ENCODE data around the gene CCAR1.
"Not testable (repeated sequence)": the region's sequence is repeated elsewhere in the genome, so short reads cannot be mapped to it uniquely, and the experiment has no call there.

Gene CCAR1, protein sequence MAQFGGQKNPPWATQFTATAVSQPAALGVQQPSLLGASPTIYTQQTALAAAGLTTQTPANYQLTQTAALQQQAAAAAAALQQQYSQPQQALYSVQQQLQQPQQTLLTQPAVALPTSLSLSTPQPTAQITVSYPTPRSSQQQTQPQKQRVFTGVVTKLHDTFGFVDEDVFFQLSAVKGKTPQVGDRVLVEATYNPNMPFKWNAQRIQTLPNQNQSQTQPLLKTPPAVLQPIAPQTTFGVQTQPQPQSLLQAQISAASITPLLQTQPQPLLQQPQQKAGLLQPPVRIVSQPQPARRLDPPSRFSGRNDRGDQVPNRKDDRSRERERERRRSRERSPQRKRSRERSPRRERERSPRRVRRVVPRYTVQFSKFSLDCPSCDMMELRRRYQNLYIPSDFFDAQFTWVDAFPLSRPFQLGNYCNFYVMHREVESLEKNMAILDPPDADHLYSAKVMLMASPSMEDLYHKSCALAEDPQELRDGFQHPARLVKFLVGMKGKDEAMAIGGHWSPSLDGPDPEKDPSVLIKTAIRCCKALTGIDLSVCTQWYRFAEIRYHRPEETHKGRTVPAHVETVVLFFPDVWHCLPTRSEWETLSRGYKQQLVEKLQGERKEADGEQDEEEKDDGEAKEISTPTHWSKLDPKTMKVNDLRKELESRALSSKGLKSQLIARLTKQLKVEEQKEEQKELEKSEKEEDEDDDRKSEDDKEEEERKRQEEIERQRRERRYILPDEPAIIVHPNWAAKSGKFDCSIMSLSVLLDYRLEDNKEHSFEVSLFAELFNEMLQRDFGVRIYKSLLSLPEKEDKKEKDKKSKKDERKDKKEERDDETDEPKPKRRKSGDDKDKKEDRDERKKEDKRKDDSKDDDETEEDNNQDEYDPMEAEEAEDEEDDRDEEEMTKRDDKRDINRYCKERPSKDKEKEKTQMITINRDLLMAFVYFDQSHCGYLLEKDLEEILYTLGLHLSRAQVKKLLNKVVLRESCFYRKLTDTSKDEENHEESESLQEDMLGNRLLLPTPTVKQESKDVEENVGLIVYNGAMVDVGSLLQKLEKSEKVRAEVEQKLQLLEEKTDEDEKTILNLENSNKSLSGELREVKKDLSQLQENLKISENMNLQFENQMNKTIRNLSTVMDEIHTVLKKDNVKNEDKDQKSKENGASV

DNA sequence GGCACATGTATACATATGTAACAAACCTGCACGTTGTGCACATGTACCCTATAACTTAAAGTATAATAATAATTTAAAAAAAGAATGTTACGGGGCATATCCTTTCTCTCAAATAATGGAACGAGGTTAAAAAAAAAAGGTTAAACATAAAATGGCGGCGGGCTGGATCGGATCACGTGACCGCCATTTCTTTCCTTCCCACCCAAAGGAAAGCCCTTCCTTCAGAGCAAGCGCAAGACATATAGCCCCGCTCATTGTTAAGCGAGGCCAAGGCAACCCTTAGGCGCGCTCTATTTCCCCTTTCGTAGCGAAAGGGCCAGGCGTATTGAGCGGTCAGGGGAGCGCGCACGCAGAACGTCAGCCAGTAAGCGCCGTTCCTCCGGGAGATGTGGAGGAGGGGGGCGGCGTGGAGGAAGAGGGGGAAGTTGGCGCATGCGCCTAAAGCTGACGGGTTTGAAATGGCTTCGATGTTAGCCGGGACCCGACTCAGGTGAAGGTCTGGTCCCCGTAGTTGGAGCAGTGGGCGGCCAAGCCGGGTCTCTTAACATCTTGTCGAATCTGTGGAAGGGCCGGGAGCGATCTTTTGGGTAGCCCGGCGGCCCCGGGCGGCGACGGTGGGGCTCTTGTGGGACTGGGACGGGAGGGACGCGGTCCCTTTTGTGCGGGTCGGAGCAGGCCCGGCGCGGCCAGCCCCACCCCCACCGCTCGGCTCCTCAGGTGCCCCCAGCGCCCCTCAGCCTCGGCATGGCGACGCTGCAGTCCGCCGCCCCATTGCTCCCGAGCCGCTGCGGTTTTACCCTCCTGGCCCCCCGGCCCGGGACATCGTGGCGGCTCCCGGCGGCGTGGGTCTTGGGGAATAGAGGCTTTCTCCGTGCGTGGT, at the start of gene CCAR1:
CCAR1 (plus strand) TSS at position 447 of the 880 bp plus-strand sequence. CDS start 1,266 bp downstream, outside the sequence.
- DNase-seq: peak; percentile 100

DNA sequence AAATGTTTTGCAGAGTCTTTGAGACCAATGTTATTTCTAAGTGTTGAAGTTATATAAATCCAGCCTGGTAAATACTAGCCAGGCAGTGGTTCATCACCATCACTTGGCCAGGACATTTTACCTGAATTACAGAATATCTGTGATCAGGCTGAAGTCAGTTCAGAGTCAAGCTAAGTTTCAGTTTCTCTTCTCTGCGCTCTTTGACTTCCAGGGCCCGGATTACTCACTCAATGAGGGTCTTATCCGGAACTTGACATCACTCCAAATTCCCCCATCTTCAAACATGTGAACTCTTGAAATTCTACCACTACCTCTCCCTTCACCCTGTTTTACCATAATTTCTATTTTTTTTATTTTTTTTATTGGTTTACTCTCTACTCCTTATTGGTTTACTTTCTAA, 36.6 kb upstream of the CCAR1 start:
- DNase-seq: no peak

DNA sequence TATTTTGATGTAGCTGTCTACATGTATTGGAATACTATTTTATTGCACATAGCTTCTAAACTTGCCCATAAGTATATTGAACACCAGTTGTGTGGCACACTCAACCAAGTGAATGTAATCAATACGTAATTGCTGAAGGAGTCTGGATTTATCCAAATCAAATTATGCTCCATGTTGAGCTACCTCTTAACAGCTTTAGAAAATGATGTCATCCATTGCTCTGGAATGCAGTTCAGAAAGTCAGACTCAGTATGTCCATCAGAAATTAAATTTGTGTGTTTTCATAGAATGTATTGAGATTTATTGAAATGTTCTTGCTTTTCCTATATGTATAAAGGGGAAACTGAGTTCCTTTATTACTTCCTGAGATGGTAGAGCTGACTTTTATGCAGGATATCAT, 25.0 kb upstream of the CCAR1 start:
- DNase-seq: no peak

DNA sequence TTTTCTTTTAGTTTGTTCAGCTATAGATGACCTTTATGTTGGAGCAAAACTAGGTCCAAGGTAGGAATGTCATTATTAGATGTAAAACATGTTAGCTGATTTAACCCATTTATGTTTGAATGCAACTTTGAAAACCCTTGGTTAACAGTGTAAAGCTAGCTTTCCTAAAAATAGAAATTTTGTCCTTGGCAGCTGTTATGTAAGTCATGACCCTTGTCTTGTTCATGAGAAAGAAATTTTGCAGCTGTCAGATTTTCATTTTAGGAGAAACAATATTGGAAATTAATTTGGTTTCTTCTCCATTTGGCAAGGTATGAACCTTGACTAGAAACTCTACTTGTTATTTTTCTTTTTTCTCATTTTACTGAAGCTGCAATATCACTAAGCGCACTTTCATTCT, 23.9 kb upstream of the CCAR1 start:
- DNase-seq: no peak

DNA sequence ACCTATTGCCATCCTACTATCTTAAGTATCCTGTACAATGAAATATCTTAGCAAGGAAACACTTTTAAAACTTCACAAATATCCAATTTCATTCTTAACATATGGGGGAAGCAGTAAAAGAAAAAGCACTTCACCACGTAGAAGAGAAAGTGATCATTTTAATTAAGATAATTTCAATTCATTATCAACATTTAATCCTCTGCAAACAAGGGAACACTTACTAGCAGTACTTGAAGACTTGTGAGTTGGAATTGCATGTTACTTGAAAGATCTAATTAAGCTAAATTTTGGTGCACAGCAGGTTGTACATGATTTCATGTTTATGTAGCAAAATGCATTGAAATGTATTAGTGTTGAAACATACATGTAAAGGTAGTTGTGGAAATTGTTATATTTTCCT, 20.8 kb upstream of the CCAR1 start:
- DNase-seq: no peak

DNA sequence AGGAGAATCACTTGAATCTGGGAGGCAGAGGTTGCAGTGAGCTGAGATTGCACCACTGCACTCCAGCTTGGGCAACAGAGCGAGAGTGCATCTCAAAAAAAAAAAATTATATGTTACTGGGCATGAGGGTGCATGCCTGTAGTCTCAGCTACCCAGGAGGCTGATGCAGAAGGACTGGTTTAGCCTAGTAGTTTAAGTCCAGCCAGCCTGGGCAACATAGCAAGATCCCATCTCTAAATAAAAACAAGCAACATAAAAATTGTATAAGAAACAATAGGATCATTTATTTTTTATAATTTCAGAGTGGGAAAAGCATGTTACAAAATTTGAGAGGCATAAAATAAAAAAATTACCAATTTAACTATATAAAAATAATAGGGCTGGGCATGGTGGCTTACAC, 15.5 kb upstream of the CCAR1 start:
- DNase-seq: no peak

DNA sequence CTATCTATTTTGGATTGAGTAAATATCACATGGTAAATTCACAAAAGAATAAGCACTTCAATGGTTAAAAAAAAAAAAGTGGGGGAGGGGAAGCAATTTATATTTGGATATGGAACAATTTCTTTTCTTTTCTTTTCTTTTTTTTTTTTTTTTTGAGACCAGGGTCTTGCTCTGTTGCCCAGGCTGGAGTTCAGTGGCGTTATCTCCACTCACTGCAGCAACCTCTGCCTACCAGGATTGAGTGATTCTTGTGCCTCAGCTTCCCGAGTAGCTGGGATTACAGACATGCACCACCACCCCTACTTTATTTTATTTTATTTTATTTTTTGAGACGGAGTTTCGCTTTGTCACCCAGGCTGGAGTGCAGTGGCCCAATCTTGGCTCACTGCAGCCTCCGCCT, 12.1 kb upstream of the CCAR1 start:
- DNase-seq: not testable (repeated sequence)

DNA sequence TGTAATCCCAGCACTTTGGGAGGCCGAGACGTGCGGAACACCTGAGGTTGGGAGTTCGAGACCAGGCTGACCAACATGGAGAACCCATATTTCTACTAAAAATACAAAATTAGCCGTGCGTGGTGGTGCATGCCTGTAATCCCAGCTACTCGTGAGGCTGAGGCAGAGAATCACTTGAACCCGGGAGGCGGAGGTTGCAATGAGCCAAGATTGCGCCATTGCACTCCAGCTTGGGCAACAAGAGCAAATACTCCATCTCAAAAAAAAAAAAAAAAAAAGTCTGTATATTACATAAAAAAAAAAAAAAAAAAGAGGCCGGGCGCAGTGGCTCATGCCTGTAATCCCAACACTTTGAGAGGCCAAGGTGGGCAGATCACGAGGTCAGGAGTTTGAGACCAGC, 8.0 kb upstream of the CCAR1 start:
- not testable (repeated sequence) for DNase-seq

DNA sequence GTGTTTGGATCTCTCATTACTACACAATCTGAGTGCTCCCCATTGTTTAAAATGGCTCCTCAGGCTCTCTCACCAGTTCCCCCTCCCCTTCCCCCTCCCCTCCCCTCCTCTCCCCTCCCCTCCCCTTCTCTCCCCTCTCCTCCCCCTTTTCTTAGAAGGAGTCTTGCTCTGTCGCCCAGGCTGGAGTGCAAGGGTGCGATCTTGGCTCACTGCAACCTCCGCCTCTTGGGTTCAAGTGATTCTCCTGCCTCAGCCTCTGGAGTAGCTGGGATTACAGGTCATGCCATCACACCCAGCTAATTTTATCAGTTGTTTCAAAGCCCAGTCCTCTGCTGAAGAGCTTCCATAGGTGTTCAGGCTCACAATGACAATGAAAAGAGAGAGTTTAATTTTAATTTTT, 3.6 kb upstream of the CCAR1 start:
- no peak for DNase-seq

DNA sequence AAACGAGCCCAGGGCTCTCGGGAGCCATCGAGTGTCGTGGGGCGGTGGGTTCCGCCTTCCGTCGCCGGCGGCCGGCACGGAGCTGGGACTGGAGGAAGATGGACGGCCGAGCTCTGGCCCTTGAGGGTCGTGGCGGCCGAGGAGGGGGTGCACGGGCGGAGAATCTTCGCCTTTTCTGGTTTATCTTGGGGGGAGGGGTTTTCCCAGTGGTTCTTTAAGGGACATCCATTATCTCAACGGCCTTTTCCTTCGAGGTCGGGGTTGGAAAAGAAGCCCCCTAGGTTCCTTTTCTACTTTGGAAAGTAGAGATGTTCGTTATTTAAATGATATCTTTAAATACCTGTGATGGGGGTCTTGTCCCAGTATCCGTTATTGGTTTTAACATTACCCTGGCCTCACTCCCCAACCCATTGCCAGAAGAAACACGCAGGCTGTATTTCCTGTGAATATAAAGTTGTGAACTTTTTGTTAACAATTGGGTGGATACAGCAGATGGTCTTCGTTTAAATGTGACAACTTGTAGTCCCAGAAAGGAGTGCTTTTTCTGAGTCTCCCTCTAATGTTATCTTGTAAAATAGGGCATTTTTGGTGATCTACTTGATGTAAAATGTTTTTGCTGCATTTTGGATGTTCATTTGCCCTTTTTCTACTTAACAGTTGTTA, 765 bp downstream of the CCAR1 start:
- DNase-seq: peak; percentile 29

DNA sequence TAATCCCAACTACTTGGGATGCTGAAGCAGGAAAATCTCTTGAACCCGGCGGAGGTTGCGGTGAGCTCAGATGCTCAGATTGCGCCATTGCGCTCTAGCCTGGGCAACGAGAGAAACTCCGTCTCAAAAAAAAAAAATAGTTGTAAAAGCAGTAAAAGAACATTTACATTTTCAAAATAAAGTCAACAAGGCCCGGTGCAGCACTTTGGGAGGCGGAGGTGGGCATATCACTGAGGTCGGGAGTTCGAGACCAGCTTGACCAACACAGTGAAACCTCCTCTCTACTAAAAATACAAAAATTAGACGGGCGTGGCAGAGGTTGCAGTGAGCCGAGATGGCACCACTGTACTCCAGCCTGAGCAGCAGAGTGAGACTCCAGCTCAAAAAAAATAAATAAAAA, 4.0 kb downstream of the CCAR1 start:
- no peak for DNase-seq

DNA sequence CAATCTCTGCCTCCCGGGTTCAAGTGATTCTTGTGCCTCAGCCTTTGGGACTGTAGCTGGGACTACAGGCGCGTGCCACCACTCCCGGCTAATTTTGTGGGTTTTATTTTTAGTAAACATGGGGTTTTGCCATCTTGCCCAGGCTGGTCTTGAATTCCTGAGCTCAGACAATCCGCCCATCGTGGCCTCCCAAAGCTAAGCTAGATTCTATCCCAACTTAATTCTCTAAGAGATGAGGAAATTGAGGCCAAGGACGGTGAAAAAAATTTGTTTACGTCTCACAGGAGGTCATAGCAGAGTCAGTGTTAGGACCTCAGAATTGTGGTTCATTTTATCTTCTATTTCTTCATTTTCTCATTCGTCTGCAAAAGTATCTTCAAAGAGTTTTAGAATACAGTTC, 6.1 kb downstream of the CCAR1 start:
- DNase-seq: no peak

DNA sequence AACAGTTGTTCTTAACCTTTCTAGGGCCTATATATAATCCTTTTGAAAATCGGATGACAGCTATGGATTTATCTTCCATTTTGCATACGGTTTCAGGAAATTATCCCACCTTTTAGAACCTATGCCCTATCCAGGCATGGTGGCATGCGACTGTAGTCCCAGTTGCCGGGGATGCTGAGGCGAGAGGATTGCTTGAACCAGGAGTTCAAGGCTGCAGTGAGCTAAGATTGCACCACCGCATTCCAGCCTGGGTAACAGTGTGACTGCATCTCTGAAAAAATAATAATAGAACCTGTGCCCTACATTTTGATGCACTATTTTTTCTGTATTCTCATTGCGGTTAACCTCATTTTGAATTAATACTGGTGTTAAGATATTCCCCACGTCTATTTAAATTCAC, 11.6 kb downstream of the CCAR1 start:
- DNase-seq: no peak

DNA sequence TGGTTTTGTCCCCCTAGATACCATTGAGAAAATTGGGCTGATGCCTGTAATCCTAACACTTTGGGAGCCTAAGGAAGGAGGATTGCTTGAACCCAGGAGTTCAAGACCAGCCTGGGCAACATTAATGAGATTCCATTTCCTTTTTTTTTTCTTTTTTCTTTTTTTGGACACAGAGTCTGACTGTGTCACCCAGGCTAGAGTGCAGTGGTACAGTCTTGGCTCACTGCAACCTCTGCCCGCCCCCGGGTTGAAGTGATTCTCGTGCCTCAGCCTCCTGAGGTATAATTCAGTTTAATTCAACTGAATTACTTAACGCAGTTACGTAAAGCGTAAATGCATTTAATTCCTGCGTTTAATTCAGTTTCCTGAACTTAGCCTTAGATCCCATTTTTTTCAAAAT, 13.3 kb downstream of the CCAR1 start:
- no peak for DNase-seq

DNA sequence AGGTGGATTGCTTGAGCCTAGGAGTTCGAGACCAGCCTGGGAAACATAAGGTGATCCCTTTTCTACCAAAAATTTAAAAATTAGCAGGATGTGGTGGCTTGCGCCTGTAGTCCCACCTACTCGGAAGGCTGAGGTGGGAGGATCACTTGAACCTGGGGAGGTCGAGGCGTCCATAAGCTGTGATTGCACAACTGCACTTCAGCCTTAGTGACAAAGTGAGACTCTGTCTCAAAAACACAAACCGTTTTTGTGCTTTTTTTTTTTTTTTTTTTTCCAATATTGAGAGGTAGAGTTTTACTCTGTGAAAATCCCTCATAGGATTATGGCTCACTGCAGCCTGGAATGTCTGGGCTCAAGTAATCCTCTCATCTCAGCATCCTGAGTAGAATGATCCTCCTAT, 14.1 kb downstream of the CCAR1 start:
- no peak for DNase-seq

DNA sequence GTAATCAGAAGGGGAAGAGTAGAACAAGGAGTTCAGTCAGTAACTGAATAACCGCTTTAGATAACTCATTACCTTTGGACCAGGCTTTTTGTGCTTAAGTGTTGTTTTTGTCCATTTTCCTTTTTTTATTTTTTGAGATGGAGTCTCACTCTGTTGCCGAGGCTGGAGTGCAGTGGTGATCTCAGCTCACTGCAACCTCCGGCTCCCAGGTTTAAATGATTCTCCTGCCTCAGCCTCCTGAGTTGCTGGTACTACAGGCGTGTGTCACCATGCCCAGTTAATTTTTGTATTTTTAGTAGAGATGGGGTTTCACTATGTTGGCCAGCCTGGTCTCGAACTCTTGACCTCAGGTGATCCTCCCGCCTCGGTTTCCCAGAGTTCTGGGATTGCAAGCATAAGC, 14.7 kb downstream of the CCAR1 start:
- DNase-seq: not testable (repeated sequence)

DNA sequence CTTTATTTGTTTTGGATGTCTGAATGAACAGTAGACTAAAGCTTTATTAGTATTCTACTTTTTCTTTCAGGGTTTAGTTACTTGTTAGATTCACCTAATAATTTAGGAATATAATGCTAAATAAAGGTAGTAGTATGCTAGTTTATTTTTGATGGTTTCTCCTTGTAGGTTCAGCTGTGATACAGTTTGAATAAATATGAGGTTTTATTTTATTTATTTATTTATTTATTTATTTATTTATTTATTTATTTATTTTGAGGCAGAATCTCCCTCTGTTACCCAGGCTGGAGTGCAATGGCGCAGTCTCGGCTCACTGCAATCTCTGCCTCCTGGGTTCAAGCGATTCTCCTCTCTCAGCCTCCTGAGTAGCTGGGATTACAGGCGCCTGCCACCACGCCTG, 19.6 kb downstream of the CCAR1 start:
- not testable (repeated sequence) for DNase-seq

DNA sequence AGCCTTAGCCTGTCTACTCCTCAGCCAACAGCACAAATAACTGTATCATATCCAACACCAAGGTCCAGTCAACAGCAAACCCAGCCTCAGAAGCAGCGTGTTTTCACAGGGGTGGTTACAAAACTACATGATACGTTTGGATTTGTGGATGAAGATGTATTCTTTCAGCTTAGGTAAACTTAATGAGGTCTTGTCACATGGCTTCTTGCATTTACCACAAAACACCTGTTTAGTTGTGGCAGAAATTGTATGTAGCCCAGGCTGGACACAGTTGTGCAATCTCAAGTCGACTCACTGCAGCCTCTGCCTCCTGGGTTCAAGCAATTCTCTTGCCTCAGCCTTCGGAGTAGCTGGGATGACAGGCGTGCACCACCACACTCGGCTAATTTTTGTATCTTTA, 21.4 kb downstream of the CCAR1 start:
- no peak for DNase-seq

DNA sequence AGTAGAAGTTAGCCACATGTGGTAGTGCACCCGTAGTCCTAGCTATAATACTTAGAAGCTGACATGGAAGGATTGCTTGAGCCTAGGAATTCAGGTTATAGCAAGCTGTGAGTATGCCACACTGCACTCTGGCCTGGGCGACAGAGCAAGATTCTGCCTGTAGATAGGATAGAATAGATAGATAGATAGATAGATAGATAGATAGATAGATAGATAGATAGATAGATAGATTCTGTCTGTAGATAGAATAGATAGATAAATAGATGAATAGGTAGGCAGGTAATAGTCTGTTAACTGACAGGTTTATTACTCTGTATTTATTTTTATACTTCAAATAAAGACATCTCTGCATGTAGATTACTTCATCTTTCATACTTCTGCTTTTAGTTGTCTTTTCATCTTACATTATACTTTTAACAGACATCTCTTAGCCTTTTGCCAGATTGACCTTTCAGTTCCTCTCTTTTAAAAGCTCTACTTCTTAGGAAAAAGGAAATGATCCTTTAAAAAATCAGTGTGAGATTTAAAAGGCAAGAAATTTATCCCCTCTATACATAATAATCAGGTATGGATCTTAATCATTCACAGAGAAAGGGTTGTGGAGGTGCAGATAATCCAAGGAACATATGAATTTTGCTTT, 31.8 kb downstream of the CCAR1 start:
- peak; percentile 56 for DNase-seq

DNA sequence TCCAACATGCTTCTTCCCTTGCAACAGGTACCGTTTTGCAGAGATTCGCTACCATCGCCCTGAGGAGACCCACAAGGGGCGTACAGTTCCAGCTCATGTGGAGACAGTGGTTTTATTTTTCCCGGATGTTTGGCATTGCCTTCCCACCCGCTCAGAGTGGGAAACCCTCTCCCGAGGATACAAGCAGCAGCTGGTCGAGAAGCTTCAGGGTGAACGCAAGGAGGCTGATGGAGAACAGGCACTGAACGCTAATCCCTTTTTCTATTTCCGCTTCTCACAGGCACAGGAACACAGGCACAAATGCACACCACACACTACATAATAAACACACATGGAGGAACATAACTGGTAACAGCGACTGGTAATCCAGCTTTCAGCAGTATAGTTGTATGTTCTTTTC, 35.2 kb downstream of the CCAR1 start:
- DNase-seq: no peak

DNA sequence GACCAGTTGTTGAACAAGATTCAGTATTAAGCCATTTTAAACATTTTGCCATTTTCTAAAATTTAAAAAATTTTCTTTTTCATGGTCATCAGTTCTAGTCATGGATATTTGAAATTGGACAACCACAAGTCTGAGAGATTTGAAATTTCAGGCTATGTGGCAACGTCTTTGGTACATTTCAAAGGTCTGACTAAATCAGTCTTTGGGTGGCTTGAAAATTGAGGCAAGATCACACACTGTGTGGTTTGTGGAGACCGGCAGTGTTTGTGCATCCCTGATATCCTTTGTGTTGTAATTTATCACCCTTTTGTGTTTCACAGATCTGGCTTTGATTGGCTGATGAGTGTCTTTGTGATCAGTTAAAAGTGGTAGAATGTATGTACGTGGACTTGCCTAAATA, 35.7 kb downstream of the CCAR1 start:
- no peak for DNase-seq

Measured in inflammatory macrophage treated with lipopolysaccharide for 4 hours (primary cell).